ENCODE data around the gene IKZF1. TPM values are rescaled to one million over a fixed set of nuclear protein-coding genes. Genes with fewer than 3 reads are reported as not detected.

Gene IKZF1
- total and polyA plus RNA-seq, 4 donors: 4.0 to 37.8 (median 18.5) TPM

DNA sequence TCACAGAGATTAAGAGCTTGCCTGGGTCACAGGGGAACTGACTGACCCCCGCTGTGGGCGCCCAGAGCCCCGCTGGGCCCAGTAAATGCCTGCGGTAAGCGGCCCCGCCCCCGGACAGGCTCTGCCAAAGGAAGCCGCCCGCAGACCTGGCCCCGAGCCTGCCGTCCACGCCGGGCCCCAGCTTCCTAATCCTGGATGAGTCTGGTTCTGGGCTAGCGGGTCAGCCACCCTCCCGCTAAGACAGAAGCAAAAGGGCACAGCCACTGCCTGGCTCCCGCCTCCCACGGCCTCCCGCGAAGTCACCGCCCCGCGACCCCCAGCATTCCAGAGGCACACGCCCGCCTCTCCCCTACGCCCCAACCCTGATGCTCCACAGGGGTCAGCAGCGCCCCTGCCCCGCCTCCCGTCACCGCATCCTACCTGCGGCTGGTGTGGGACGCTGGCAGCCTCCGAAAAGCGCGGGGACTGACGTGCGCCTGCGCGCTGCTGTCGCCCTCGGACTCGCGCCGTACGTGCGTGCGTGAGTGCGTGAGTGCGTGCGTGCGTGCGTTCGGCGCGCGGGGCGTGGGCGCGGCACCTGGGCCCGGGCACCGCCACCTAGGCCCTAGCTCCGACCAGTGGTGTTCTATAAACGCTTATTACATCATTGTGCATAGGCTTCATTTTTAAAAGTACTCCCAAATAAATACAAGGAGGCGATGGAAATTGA lies 145.5 kb downstream of the IKZF1 start, which contains the start of gene FIGNL1:
Gene FIGNL1, minus strand, starts transcription at position 470 of the 709 bp plus-strand sequence. CDS start 3,063 bp downstream, outside the sequence.
- Histone ChIP-seq H3K4me1 (ENCODE audit: control insufficient read depth in 5 of 5, insufficient read depth in 5 of 5, low read length in 5 of 5) (peaks cover 0 to 8% (median 4%) of the 10 kb centered on the region in 5 donors), H3K4me3 (peak within 1 kb of the TSS; percentile 81), H3K27me3 (ENCODE audit: control insufficient read depth in 3 of 3, insufficient read depth in 3 of 3, low read length in 2 of 3) (no peaks in the 10 kb centered on the region), H3K36me3 (ENCODE audit: control insufficient read depth in 4 of 4, insufficient read depth in 4 of 4, low read length in 4 of 4) (peaks cover 7 to 19% (median 17%) of the 10 kb centered on the region in 4 donors), H3K27ac (ENCODE audit: low read depth in 1 of 2, low read length in 1 of 2) (peak within 1 kb of the TSS; percentile 38 to 77), H3K9ac (ENCODE audit: insufficient read depth in 1 of 2, low read length in 2 of 2) (peak within 1 kb of the TSS; percentile 68 to 71), H3K9me3 (ENCODE audit: control insufficient read depth in 4 of 4, insufficient read depth in 3 of 4, low read length in 3 of 4) (no peaks in the 10 kb centered on the region)
- DNase-seq: peak; percentile 62 to 86 (median 71)
- TF ChIP-seq, protein P1, sequence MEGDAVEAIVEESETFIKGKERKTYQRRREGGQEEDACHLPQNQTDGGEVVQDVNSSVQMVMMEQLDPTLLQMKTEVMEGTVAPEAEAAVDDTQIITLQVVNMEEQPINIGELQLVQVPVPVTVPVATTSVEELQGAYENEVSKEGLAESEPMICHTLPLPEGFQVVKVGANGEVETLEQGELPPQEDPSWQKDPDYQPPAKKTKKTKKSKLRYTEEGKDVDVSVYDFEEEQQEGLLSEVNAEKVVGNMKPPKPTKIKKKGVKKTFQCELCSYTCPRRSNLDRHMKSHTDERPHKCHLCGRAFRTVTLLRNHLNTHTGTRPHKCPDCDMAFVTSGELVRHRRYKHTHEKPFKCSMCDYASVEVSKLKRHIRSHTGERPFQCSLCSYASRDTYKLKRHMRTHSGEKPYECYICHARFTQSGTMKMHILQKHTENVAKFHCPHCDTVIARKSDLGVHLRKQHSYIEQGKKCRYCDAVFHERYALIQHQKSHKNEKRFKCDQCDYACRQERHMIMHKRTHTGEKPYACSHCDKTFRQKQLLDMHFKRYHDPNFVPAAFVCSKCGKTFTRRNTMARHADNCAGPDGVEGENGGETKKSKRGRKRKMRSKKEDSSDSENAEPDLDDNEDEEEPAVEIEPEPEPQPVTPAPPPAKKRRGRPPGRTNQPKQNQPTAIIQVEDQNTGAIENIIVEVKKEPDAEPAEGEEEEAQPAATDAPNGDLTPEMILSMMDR (IDR thresholded peaks at IDR 0.05; ENCODE audit: control extremely low read depth, extremely low read depth): no peak
- ATAC-seq (ENCODE audit: insufficient read depth, low FRiP score): peak; percentile 96
- WGBS, 2 donors: 1% methylated on average over 52 to 63 of the region's 63 CpGs

DNA sequence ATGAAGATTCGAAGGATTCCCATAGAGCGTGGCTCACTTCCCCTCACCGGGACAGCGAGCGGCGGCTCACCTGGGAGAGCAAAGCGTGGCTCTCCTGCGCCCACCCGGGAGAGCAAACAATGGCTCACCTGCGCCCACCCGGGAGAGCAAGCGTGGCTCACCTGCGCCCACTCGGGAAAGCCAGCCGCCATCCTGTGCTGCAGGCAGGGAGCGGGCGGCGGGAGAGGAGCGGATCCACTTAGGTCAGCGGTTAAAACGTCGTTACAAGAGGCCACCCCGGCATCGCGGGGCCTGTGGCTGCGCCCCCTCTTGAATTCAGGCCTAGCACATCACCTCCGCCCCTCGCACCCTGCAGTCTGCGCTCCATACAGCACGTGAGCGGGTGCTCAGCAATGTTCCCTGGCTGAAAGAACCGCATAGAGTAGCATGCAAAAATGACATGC lies 146.1 kb downstream of the IKZF1 start:
- peak overlapping the region; percentile 38 to 77 for H3K27ac ChIP-seq (ENCODE audit: low read depth in 1 of 2, low read length in 1 of 2)
- peak in 2 of 3 donors; percentile 20 to 24 for DNase-seq
- no peaks in the 10 kb centered on the region for H3K9me3 ChIP-seq (ENCODE audit: control insufficient read depth in 4 of 4, insufficient read depth in 3 of 4, low read length in 3 of 4)
- 12 to 22% methylated on average over 32 of the region's 32 CpGs for WGBS, 2 donors
- H3K4me3 ChIP-seq: peak overlapping the region; percentile 81
- no peaks in the 10 kb centered on the region for H3K27me3 ChIP-seq (ENCODE audit: control insufficient read depth in 3 of 3, insufficient read depth in 3 of 3, low read length in 2 of 3)
- peaks cover 7 to 14% (median 13%) of the 10 kb centered on the region in 4 donors for H3K36me3 ChIP-seq (ENCODE audit: control insufficient read depth in 4 of 4, insufficient read depth in 4 of 4, low read length in 4 of 4)
- ATAC-seq (ENCODE audit: insufficient read depth, low FRiP score): peak; percentile 27
- H3K4me1 ChIP-seq (ENCODE audit: control insufficient read depth in 5 of 5, insufficient read depth in 5 of 5, low read length in 5 of 5): peaks cover 0 to 8% (median 4%) of the 10 kb centered on the region in 5 donors
- TF ChIP-seq, protein P1 (IDR thresholded peaks at IDR 0.05; ENCODE audit: control extremely low read depth, extremely low read depth): no peak
- H3K9ac ChIP-seq (ENCODE audit: insufficient read depth in 1 of 2, low read length in 2 of 2): peak overlapping the region in 1 of 2 donors; percentile 68

Small RNA genes lying within 50 kb of the gene (small RNA-seq; reads per million reads assigned to genes)
- gene RNU6-1091P (ENCODE audit: low replicate concordance): not detected

Other genes with a start within 250 kb of the IKZF1 start
- gene ZPBP, start 211.5 kb upstream of the IKZF1 start, total RNA-seq: under 1 TPM; 0.25 to 0.85 TPM
- gene ZPBP, start 211.5 kb upstream of the IKZF1 start, polyA plus RNA-seq: under 1 TPM in 1 of 2 donors, not detected in 1; 0.03 TPM
- gene FIGNL1, start 145.6 kb downstream of the IKZF1 start, total RNA-seq: 10 to 100 TPM in 1 of 2 donors, 1 to 10 TPM in 1; 7.6 to 17.0 TPM
- gene FIGNL1, start 145.6 kb downstream of the IKZF1 start, polyA plus RNA-seq: 1 to 10 TPM; 3.0 to 4.8 TPM

Measured in lung (tissue), 13 donors.